Spleen (tissue), 11 donors: ENCODE measurements around the gene SMAD7. TPM values are rescaled to one million over a fixed set of nuclear protein-coding genes. Genes with fewer than 3 reads are reported as not detected.

Experiments used
- DNase-seq: peaks from one replicate; pipeline ENCODE4 v3.0.0-alpha.2; 2020
- H3K27ac ChIP-seq, 8 donors: fragments of 200-600 bp; sonication (generic) in 7 of 8; 1 replicate in 4 of 8; 2 replicates in 4 of 8; pipeline versions ENCODE4 v1.5.0 to v1.8.0; 2016 to 2021; ENCODE audit warnings: inconsistent platforms in 4 of 8, mild to moderate bottlenecking in 4 of 8, moderate library complexity in 1 of 8
- H3K27me3 ChIP-seq, 7 donors: fragments of 200-600 bp; sonication (generic) in 6 of 7; replicated peaks in 1 of 7; 1 replicate in 4 of 7; 2 replicates in 3 of 7; pipeline versions ENCODE4 v1.5.0 to v1.8.0; 2016 to 2021; ENCODE audit warnings: inconsistent platforms in 3 of 7, mild to moderate bottlenecking in 1 of 7
- H3K36me3 ChIP-seq, 6 donors: fragments of 200-600 bp; sonication (generic) in 5 of 6; 1 replicate in 4 of 6; 2 replicates in 2 of 6; pipeline versions ENCODE4 v1.5.0 to v1.8.0; 2016 to 2021; ENCODE audit warnings: inconsistent platforms in 2 of 6
- H3K4me1 ChIP-seq, 6 donors: fragments of 200-600 bp; sonication (generic) in 5 of 6; 1 replicate in 3 of 6; 2 replicates in 3 of 6; pipeline versions ENCODE4 v1.5.0 to v1.8.0; 2016 to 2021; ENCODE audit warnings: inconsistent platforms in 3 of 6
- H3K4me3 ChIP-seq, 8 donors: fragments of 200-600 bp; sonication (generic) in 7 of 8; 1 replicate in 4 of 8; 2 replicates in 4 of 8; pipeline versions ENCODE4 v1.5.0 to v1.8.0; 2016 to 2021; ENCODE audit warnings: inconsistent platforms in 4 of 8, mild to moderate bottlenecking in 4 of 8, moderate library complexity in 2 of 8
- H3K9me3 ChIP-seq, 8 donors: fragments of 200-600 bp; sonication (generic) in 7 of 8; 1 replicate in 4 of 8; 2 replicates in 4 of 8; pipeline versions ENCODE4 v1.5.0 to v1.8.0; 2016 to 2021; ENCODE audit warnings: inconsistent platforms in 4 of 8
- CTCF ChIP-seq, 11 experiments: fragments of 200-600 bp in 7 of 11; fragments of 450-650 bp in 4 of 11; sonication (generic) in 4 of 11; IDR thresholded peaks in 8 of 11; conservative IDR thresholded peaks in 3 of 11; 1 replicate in 7 of 11; 2 replicates in 4 of 11; pipeline versions ENCODE4 v1.4.0 to v1.8.0; 2016 to 2021; ENCODE audit warnings: antibody characterized with exemption in 11 of 11, inconsistent platforms in 4 of 11, mild to moderate bottlenecking in 1 of 11
- POLR2A ChIP-seq, 3 donors: fragments of 450-650 bp; IDR thresholded peaks; one replicate each; pipeline ENCODE4 v1.5.1; 2017; ENCODE audit warnings: antibody characterized with exemption in 3 of 3, mild to moderate bottlenecking in 1 of 3
- POLR2AphosphoS5 ChIP-seq, 3 donors: sonication (generic); formaldehyde crosslinking; IDR thresholded peaks; one replicate each; pipeline ENCODE4 v1.5.1; 2017; ENCODE audit warnings: antibody characterized with exemption in 3 of 3
- WGBS, 5 donors: extraction: QIAGEN DNeasy Blood & Tissue Kit in 3 of 5; methylation state at CpG; one replicate each; pipeline versions ENCODE4 v1.1.5 to v1.1.7; 2013 to 2018; 5-methylcytosine and 5-hydroxymethylcytosine counted together
- intact Hi-C: fragments of 100-400 bp; cut with DNase I; formaldehyde crosslinking; loops from one replicate; pipeline ENCODE4 v1.15.0; 2023; ENCODE audit warnings: low total_unique reads
- polyA plus RNA-seq, 3 donors: library from polyadenylated mRNA; stranded (reverse); fragments of 200-250 nt; gene quantifications; one replicate each; pipeline ENCODE4 v1.2.1, GENCODE V29; 2013
- total RNA-seq, 7 donors: library from RNA; depleted of rRNA in 3 of 7; stranded (reverse); fragments of >200 nt in 3 of 7; fragmentation: NEBNext Ultra II Directional in 4 of 7; extraction: Animal tissue kit (Norgen Biotek cat#: 25700) in 4 of 7; gene quantifications; one replicate each; pipeline versions ENCODE4 v1.1.0 to v1.2.1, GENCODE V29; 2016 to 2021
- donor health status: healthy with polysubstance abuse.
- donor health status: DM: no; HTN: no; CAD: no; lungs with moderate emphysema.
- donor health status: DM: no; HTN: no; CAD: no.
- donor health status: Bipolar disorder and iron deficiency.
- donor health status: healthy.
- donor health status: DM: no; HTN: no; CAD: no.
- donor health status: DM: yes; HTN: yes; CAD: no.

Gene SMAD7
- total and polyA plus RNA-seq, 10 donors = 2.5 to 21.2 (median 15.2) TPM

- DNase-seq = no peak
- Histone ChIP-seq H3K4me3 (peak overlapping the region in 7 of 8 donors; percentile 60 to 90 (median 78)), H3K27ac (peak overlapping the region in 7 of 8 donors; percentile 74 to 97 (median 94)), H3K27me3 (peaks cover 0 to 12% (median 0%) of the 10 kb centered on the region in 7 donors), H3K4me1 (peaks cover 41 to 94% (median 77%) of the 10 kb centered on the region in 6 donors), H3K9me3 (no peaks in the 10 kb centered on the region), H3K36me3 (peaks cover 0 to 36% (median 0%) of the 10 kb centered on the region in 6 donors)
- TF ChIP-seq CTCF (IDR thresholded peaks at IDR 0.05 in 8 of 11, conservative IDR thresholded peaks at IDR 0.05 in 3 of 11) (no peak), POLR2AphosphoS5 (IDR thresholded peaks at IDR 0.05) (no peak), POLR2A (IDR thresholded peaks at IDR 0.05) (no peak)
- WGBS, 5 donors = 46 to 66% (median 50%) methylated on average over 3 of the region's 3 CpGs
- intact Hi-C loops = no loop called here
These were observed 3.2 kb downstream of the SMAD7 start for GRCh38 chr18:48947560-48947959.

GRCh38 chr18:48947092-48947491 is 3.7 kb downstream of the SMAD7 start:
- TF ChIP-seq POLR2A (IDR thresholded peaks at IDR 0.05) (no peak), CTCF (IDR thresholded peaks at IDR 0.05 in 8 of 11, conservative IDR thresholded peaks at IDR 0.05 in 3 of 11) (no peak), POLR2AphosphoS5 (IDR thresholded peaks at IDR 0.05) (no peak)
- H3K9me3 ChIP-seq = no peaks in the 10 kb centered on the region
- peaks cover 0 to 12% (median 0%) of the 10 kb centered on the region in 7 donors for H3K27me3 ChIP-seq
- peak overlapping the region in 7 of 8 donors; percentile 9 to 97 (median 94) for H3K27ac ChIP-seq
- H3K4me3 ChIP-seq = peak overlapping the region in 6 of 8 donors; percentile 69 to 90 (median 81)
- DNase-seq = no peak
- intact Hi-C loops = no loop called here
- peaks cover 43 to 94% (median 79%) of the 10 kb centered on the region in 6 donors for H3K4me1 ChIP-seq
- WGBS, 5 donors = 53 to 80% (median 66%) methylated on average over 10 of the region's 10 CpGs
- H3K36me3 ChIP-seq = peaks cover 0 to 41% (median 0%) of the 10 kb centered on the region in 6 donors

- peak overlapping the region in 6 of 8 donors; percentile 69 to 90 (median 81) for H3K4me3 ChIP-seq
- no peak for TF ChIP-seq POLR2A (IDR thresholded peaks at IDR 0.05)
- no peak for TF ChIP-seq CTCF (IDR thresholded peaks at IDR 0.05 in 8 of 11, conservative IDR thresholded peaks at IDR 0.05 in 3 of 11)
- no peak for TF ChIP-seq POLR2AphosphoS5 (IDR thresholded peaks at IDR 0.05)
- H3K9me3 ChIP-seq = no peaks in the 10 kb centered on the region
- H3K36me3 ChIP-seq = peaks cover 0 to 48% (median 0%) of the 10 kb centered on the region in 6 donors
- intact Hi-C loops = no loop called here
- WGBS, 5 donors = 53 to 63% (median 62%) methylated on average over 8 of the region's 8 CpGs
- H3K4me1 ChIP-seq = peaks cover 50 to 98% (median 86%) of the 10 kb centered on the region in 6 donors
- peaks cover 0 to 12% (median 0%) of the 10 kb centered on the region in 7 donors for H3K27me3 ChIP-seq
- peak overlapping the region in 5 of 8 donors; percentile 33 to 97 (median 94) for H3K27ac ChIP-seq
- DNase-seq = no peak
These were observed 4.4 kb downstream of the SMAD7 start for GRCh38 chr18:48946329-48946835.

GRCh38 chr18:48945953-48946217 is 4.9 kb downstream of the SMAD7 start:
- Histone ChIP-seq H3K4me3 (peak overlapping the region in 2 of 8 donors; percentile 76 to 90), H3K4me1 (peaks cover 55 to 98% (median 89%) of the 10 kb centered on the region in 6 donors), H3K27ac (peak overlapping the region in 4 of 8 donors; percentile 50 to 97 (median 95)), H3K27me3 (peaks cover 0 to 12% (median 0%) of the 10 kb centered on the region in 7 donors), H3K9me3 (no peaks in the 10 kb centered on the region), H3K36me3 (peaks cover 0 to 52% (median 0%) of the 10 kb centered on the region in 6 donors)
- TF ChIP-seq POLR2AphosphoS5 (IDR thresholded peaks at IDR 0.05) = no peak
- no peak for TF ChIP-seq POLR2A (IDR thresholded peaks at IDR 0.05)
- no peak for TF ChIP-seq CTCF (IDR thresholded peaks at IDR 0.05 in 8 of 11, conservative IDR thresholded peaks at IDR 0.05 in 3 of 11)
- intact Hi-C loops = no loop called here
- no peak for DNase-seq
